HepG2 (cell line): ENCODE data around the gene HOXD9. TPM values are rescaled to one million over a fixed set of nuclear protein-coding genes. Genes with fewer than 3 reads are reported as not detected.

Experiments
- CBFB ChIP-seq: sonication (generic); formaldehyde crosslinking; IDR thresholded peaks from 2 replicates; pipeline ENCODE4 v1.4.0; 2020; ENCODE audit warnings: missing genetic modification reagents
- EEA1 ChIP-seq: sonication (generic); formaldehyde crosslinking; IDR thresholded peaks from 2 replicates; pipeline ENCODE4 v1.5.1; 2020; ENCODE audit warnings: mild to moderate bottlenecking, missing genetic modification reagents, borderline replicate concordance
- LCORL ChIP-seq, 2 experiments: fragments of 450-650 bp in 1 of 2; sonication (generic) in 1 of 2; formaldehyde crosslinking in 1 of 2; IDR thresholded peaks; 2 replicates each; pipeline versions ENCODE4 v1.5.0 to v1.6.1; 2017 to 2020; ENCODE audit warnings: antibody characterized with exemption in 1 of 2, missing genetic modification reagents in 1 of 2
- NFKBIZ ChIP-seq: IDR thresholded peaks from 2 replicates; pipeline ENCODE4 v1.6.1; 2018; ENCODE audit warnings: missing genetic modification reagents, missing compliant biosample characterization
- PHF21A ChIP-seq: sonication (generic); formaldehyde crosslinking; IDR thresholded peaks from 2 replicates; pipeline ENCODE4 v1.5.0; 2020; ENCODE audit warnings: mild to moderate bottlenecking, missing genetic modification reagents
- ZEB1 ChIP-seq: IDR thresholded peaks from 2 replicates; pipeline ENCODE4 v1.6.1; 2012; ENCODE audit warnings: mild to moderate bottlenecking, low read depth, inconsistent platforms; ENCODE audit not compliant: insufficient replicate concordance
- ZMAT3 ChIP-seq: sonication (generic); formaldehyde crosslinking; conservative IDR thresholded peaks from 2 replicates; pipeline ENCODE4 v1.7.0; 2021; ENCODE audit warnings: missing genetic modification reagents
- ZNF251 ChIP-seq: sonication (generic); formaldehyde crosslinking; IDR thresholded peaks from 2 replicates; pipeline ENCODE4 v1.9.0; 2021; ENCODE audit warnings: mild to moderate bottlenecking, missing genetic modification reagents
- ZNF274 ChIP-seq: sonication (generic); formaldehyde crosslinking; IDR thresholded peaks from 2 replicates; pipeline ENCODE4 v1.5.1; 2020; ENCODE audit warnings: mild to moderate bottlenecking, missing genetic modification reagents
- ZNF281 ChIP-seq: sonication (generic); formaldehyde crosslinking; IDR thresholded peaks from 2 replicates; pipeline ENCODE4 v1.4.0; 2020; ENCODE audit warnings: missing genetic modification reagents, borderline replicate concordance
- ZNF580 ChIP-seq: IDR thresholded peaks from 2 replicates; pipeline ENCODE4 v1.6.1; 2016; ENCODE audit warnings: low read depth, borderline replicate concordance
- ZNF883 ChIP-seq: sonication (generic); formaldehyde crosslinking; IDR thresholded peaks from 2 replicates; pipeline ENCODE4 v1.5.1; 2020; ENCODE audit warnings: mild to moderate bottlenecking, missing genetic modification reagents; ENCODE audit errors: not compliant biosample characterization
- ZSCAN20 ChIP-seq: sonication (generic); formaldehyde crosslinking; IDR thresholded peaks from 2 replicates; pipeline ENCODE4 v1.4.0; 2020; ENCODE audit warnings: missing genetic modification reagents, mild to moderate bottlenecking, borderline replicate concordance
- ZSCAN5A ChIP-seq: sonication (generic); formaldehyde crosslinking; IDR thresholded peaks from 2 replicates; pipeline ENCODE4 v1.8.0; 2022; ENCODE audit warnings: mild to moderate bottlenecking, missing genetic modification reagents, borderline replicate concordance
- polyA plus RNA-seq, 8 experiments: library from polyadenylated mRNA; depleted of rRNA in 3 of 8; stranded (reverse) in 7 of 8; unstranded in 1 of 8; fragments of >200 nt; fragmentation: Illumina TruSeq in 4 of 8; extraction: Trizol in 4 of 8; gene quantifications; 2 replicates each; pipeline versions ENCODE4 v1.2.1 to v1.2.3, GENCODE V29; 2011 to 2016; ENCODE audit warnings: low read depth in 4 of 8, missing spikeins in 1 of 8, mixed read lengths in 1 of 8; ENCODE audit not compliant: insufficient read depth in 1 of 8
- total RNA-seq, 5 experiments: library from RNA; depleted of rRNA; stranded (reverse); fragments of >200 nt; fragmentation: Illumina TruSeq; extraction: Trizol; gene quantifications; 2 replicates each; pipeline ENCODE4 v1.2.3, GENCODE V29; 2016; ENCODE audit warnings: low read depth in 1 of 5
- TF ChIP-seq, protein P1 (sequence below), 2 experiments: IDR thresholded peaks; 2 replicates each; pipeline ENCODE4 v1.6.1; 2011 to 2012; ENCODE audit warnings: low read length in 2 of 2, borderline replicate concordance in 1 of 2, low read depth in 1 of 2, mild to moderate bottlenecking in 1 of 2, moderate library complexity in 1 of 2
- TF ChIP-seq, protein P2 (sequence below): sonication (generic); formaldehyde crosslinking; IDR thresholded peaks from 2 replicates; pipeline ENCODE4 v1.5.0; 2020; ENCODE audit warnings: mild to moderate bottlenecking, low read depth, missing genetic modification reagents, borderline replicate concordance
- TF ChIP-seq, protein P3 (sequence below): sonication (generic); formaldehyde crosslinking; IDR thresholded peaks from 2 replicates; pipeline ENCODE4 v1.5.1; 2020; ENCODE audit warnings: mild to moderate bottlenecking, moderate library complexity, missing genetic modification reagents

The HOXD9 gene
- total and polyA plus RNA-seq, 2 of the 13 experiments (the other 11 are each of a cell fraction or from before 2014, with no cell fraction given) = not detected

DNA sequence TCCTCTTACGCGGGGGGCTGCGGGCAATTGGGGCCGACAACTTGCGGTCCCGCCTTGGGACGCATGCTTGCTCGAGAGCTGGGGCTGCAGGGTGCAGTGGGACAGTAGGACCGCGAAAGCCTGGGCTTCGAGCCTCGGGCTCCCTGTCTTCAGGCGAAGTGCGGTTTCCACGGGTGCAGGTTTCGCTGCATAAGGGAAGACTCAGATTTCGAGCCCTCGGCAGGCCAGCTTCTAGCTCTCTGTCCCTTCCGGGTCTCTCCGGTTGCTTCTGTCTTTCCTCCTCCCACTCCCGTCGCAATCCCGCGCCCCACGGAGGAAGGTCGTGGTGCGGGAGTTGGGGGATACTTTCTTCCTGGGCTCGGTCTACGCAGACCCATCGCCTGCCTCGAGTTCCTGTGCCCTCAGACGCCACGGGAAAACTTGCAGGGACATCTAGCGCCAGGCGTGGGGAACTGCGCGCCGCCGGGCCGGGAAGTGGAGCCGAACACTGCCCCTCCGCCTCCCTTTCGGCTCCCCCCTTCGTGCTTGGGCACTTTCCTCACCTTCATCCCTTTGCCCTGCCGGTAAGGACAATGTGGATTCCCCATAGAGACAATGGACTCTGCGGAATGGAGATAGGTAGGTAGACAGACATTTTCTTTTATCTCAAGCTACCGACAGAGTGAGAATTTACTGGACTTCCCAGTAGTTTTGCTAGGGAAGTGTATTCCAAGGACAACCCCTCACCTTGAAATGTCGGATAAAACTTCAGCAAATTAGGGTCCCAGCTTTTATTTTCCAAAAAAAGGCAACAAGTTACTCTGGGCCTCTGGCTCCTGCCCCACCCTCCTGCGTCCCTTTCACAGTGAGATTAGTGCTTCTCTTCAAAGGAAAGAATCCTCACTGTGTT is 34.2 kb upstream of the HOXD9 start (continued):
- TF ChIP-seq ZNF281 (CRISPR knock-in tag) (no peak), ZMAT3 (CRISPR knock-in tag) (peak; percentile 64; the same call in 1 of the 2 replicates), ZSCAN5A (no peak), NFKBIZ (CRISPR knock-in tag) (no peak), CBFB (no peak), EEA1 (no peak), ZNF883 (peak; percentile 69), ZNF580 (peak; percentile 44; the same call in 1 of the 2 replicates), ZNF274 (peak; percentile 49; the same call in 1 of the 2 replicates), ZEB1 (no peak), ZNF251 (CRISPR knock-in tag) (no peak), PHF21A (no peak), ZSCAN20 (CRISPR knock-in tag) (no peak), LCORL (IDR thresholded peaks at IDR 0.05) (no peak), LCORL (CRISPR knock-in tag; IDR thresholded peaks at IDR 0.05) (0 out of 2 replicates have a peak, but pooled peaks have one; percentile 42)
- TF ChIP-seq, protein P1, sequence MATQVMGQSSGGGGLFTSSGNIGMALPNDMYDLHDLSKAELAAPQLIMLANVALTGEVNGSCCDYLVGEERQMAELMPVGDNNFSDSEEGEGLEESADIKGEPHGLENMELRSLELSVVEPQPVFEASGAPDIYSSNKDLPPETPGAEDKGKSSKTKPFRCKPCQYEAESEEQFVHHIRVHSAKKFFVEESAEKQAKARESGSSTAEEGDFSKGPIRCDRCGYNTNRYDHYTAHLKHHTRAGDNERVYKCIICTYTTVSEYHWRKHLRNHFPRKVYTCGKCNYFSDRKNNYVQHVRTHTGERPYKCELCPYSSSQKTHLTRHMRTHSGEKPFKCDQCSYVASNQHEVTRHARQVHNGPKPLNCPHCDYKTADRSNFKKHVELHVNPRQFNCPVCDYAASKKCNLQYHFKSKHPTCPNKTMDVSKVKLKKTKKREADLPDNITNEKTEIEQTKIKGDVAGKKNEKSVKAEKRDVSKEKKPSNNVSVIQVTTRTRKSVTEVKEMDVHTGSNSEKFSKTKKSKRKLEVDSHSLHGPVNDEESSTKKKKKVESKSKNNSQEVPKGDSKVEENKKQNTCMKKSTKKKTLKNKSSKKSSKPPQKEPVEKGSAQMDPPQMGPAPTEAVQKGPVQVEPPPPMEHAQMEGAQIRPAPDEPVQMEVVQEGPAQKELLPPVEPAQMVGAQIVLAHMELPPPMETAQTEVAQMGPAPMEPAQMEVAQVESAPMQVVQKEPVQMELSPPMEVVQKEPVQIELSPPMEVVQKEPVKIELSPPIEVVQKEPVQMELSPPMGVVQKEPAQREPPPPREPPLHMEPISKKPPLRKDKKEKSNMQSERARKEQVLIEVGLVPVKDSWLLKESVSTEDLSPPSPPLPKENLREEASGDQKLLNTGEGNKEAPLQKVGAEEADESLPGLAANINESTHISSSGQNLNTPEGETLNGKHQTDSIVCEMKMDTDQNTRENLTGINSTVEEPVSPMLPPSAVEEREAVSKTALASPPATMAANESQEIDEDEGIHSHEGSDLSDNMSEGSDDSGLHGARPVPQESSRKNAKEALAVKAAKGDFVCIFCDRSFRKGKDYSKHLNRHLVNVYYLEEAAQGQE (IDR thresholded peaks at IDR 0.05; ENCODE audit: borderline replicate concordance in 1 of 2, low read depth in 1 of 2, low read length in 2 of 2) = no peak
- TF ChIP-seq, protein P2, sequence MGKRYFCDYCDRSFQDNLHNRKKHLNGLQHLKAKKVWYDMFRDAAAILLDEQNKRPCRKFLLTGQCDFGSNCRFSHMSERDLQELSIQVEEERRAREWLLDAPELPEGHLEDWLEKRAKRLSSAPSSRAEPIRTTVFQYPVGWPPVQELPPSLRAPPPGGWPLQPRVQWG (CRISPR knock-in tag) = no peak
- TF ChIP-seq, protein P3, sequence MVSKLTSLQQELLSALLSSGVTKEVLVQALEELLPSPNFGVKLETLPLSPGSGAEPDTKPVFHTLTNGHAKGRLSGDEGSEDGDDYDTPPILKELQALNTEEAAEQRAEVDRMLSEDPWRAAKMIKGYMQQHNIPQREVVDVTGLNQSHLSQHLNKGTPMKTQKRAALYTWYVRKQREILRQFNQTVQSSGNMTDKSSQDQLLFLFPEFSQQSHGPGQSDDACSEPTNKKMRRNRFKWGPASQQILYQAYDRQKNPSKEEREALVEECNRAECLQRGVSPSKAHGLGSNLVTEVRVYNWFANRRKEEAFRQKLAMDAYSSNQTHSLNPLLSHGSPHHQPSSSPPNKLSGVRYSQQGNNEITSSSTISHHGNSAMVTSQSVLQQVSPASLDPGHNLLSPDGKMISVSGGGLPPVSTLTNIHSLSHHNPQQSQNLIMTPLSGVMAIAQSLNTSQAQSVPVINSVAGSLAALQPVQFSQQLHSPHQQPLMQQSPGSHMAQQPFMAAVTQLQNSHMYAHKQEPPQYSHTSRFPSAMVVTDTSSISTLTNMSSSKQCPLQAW = peak; percentile 24; the same call in 1 of the 2 replicates
